PFSK-1 (cell line): ENCODE results near the gene ZNF70.

Experiments
- FOXP2 ChIP-seq: optimal IDR thresholded peaks from 2 replicates; pipeline ENCODE3; 2011; ENCODE audit warnings: borderline replicate concordance, control low read depth, inconsistent platforms; ENCODE audit not compliant: insufficient read depth; ENCODE audit errors: extremely low read length, extremely low read depth
- POLR2AphosphoS5 ChIP-seq: IDR thresholded peaks from 2 replicates; pipeline ENCODE4 v1.6.1; 2012; ENCODE audit warnings: low read depth, mild to moderate bottlenecking, control low read depth, low read length, moderate library complexity
- SIN3A ChIP-seq: IDR thresholded peaks from 2 replicates; pipeline ENCODE4 v1.6.1; 2012; ENCODE audit warnings: mild to moderate bottlenecking, low read length, moderate library complexity, borderline replicate concordance; ENCODE audit not compliant: insufficient read depth
- TAF1 ChIP-seq: IDR thresholded peaks from 2 replicates; pipeline ENCODE4 v1.6.1; 2012; ENCODE audit warnings: low read length, control low read depth, borderline replicate concordance; ENCODE audit not compliant: insufficient read depth
- TF ChIP-seq, protein P1 (sequence below), 2 experiments: IDR thresholded peaks; 2 replicates each; pipeline versions ENCODE4 v1.6.1 to v1.8.0; 2011 to 2012; ENCODE audit warnings: low read depth in 2 of 2, low read length in 2 of 2, control low read depth in 1 of 2, inconsistent platforms in 1 of 2, mild to moderate bottlenecking in 1 of 2, moderate library complexity in 1 of 2; ENCODE audit not compliant: insufficient read depth in 1 of 2

The ZNF70 gene

DNA sequence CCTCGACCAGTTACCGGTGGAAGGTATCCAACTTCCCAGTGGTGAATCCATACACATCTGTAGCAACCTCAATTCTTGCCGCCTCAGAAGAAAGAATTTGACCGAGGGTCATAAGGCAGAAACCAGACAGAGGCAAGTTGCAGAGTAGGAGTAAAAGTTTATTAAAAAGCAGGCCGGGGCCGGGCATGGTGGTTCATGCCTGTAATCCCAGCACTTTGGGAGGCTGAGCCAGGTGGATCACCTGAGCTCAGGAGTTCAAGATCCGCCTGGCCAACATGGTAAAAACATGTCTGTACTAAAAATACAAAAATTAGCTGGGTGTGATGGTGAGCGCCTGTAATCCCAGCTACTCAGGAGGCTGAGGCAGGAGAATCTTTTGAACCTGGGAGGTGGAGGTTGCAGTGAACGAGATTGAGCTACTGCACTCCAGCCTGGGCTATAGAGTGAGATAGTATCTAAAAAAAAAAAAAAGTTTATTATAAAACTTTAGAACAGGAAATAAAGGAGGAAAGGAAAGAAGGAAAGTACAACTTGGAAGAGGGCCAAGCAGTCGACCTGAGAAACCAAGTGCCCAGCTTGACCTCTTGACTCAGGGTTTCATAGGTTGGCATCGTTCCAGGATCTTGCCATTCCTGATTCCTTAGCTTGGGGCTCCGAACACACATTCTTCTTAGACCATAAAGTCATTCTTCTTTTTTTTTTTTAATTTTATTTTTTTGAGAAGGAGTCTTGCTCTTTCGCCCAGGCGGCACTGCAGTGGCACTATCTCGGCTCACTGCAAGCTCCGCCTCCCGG is 32.3 kb downstream of the ZNF70 start:
- TF ChIP-seq SIN3A (no peak), TAF1 (no peak), POLR2AphosphoS5 (no peak), FOXP2 (no peak)
- TF ChIP-seq, protein P1, sequence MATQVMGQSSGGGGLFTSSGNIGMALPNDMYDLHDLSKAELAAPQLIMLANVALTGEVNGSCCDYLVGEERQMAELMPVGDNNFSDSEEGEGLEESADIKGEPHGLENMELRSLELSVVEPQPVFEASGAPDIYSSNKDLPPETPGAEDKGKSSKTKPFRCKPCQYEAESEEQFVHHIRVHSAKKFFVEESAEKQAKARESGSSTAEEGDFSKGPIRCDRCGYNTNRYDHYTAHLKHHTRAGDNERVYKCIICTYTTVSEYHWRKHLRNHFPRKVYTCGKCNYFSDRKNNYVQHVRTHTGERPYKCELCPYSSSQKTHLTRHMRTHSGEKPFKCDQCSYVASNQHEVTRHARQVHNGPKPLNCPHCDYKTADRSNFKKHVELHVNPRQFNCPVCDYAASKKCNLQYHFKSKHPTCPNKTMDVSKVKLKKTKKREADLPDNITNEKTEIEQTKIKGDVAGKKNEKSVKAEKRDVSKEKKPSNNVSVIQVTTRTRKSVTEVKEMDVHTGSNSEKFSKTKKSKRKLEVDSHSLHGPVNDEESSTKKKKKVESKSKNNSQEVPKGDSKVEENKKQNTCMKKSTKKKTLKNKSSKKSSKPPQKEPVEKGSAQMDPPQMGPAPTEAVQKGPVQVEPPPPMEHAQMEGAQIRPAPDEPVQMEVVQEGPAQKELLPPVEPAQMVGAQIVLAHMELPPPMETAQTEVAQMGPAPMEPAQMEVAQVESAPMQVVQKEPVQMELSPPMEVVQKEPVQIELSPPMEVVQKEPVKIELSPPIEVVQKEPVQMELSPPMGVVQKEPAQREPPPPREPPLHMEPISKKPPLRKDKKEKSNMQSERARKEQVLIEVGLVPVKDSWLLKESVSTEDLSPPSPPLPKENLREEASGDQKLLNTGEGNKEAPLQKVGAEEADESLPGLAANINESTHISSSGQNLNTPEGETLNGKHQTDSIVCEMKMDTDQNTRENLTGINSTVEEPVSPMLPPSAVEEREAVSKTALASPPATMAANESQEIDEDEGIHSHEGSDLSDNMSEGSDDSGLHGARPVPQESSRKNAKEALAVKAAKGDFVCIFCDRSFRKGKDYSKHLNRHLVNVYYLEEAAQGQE (IDR thresholded peaks at IDR 0.05; ENCODE audit: insufficient read depth in 1 of 2, low read depth in 2 of 2, low read length in 2 of 2) = no peak

DNA sequence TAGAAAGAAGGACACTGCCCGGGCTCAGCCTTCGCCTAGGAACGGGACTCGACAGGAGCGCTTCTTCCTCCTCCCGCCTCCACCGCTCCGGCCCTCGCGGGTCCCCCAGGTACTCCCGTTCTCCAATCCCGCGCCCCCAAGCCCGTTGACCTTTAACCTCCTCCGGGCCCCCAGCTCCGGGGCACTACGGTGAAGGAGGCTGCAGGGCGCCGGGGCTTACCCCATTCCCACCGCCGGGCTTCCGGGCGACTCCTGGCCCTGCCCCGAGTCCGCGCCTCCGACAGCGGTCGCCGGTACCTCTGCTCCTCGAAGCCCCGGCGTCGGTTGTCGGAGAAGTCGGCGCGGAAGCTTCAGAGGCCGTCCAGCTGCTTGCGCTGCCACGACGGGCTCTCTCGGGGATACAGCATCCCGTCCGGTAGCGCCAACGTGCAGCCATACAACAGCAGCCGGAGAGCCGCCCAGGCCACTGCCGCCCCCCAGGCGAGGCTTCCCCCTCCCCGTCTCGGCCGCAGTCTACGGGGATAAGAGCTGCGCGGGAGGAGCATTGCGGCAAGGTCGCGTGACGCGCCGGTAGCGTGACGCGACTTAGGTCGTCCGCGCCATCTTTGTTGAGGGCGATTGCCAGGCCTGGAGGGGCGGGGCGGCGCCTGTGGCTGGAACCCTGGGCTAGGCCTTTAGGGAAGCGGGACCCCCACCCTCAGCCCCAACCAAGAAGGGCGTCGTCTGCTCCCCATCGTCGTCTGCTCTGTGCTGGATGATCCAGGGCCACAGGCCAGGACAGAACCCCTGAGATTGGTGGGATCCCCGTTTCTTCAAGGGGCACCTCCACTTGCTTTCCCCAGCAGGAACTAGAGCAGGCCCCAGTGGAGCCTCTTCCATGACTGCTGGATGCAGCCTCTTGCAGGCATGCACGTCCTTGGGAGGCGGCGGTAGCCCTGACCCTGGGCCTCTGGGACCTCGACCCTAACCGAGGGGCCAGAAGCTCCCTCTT is 33.8 kb downstream of the ZNF70 start:
- peak; percentile 90 for TF ChIP-seq POLR2AphosphoS5
- peak; percentile 90 for TF ChIP-seq FOXP2
- 0 out of 2 replicates have a peak, but pooled peaks have one; percentile 59 for TF ChIP-seq TAF1
- TF ChIP-seq, protein P1 (IDR thresholded peaks at IDR 0.05; ENCODE audit: insufficient read depth in 1 of 2, low read depth in 2 of 2, low read length in 2 of 2) = no peak
- TF ChIP-seq SIN3A = no peak

DNA sequence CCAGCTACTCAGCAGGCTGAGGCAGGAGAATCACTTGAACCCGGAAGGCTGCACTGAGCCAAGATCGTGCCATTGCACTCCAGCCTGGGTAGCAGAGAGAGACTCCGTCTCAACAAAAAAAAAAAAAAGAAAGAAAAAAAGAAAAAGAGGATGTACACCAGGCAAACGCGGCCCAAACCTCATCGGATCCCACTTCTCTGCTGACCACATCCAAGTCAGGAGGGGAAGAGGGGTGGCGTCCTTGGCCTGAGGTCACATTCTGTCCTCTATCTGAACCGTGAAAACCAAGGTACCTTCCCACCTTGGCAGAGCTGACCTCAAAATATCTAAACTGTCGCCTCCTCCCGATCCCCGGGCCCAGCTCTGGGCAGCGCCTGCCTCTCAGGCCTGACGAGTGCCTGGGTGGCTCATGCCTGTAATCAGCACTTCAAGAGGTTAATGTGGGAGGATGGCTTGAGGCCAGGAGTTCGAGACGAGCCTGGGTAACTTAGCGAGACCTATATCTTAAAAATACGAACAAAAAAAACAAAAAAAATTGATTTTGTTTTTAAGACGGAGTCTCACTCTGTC is 35.0 kb downstream of the ZNF70 start:
- TF ChIP-seq SIN3A (no peak), FOXP2 (no peak), TAF1 (no peak), POLR2AphosphoS5 (no peak)
- TF ChIP-seq, protein P1 (IDR thresholded peaks at IDR 0.05; ENCODE audit: insufficient read depth in 1 of 2, low read depth in 2 of 2, low read length in 2 of 2) = no peak

DNA sequence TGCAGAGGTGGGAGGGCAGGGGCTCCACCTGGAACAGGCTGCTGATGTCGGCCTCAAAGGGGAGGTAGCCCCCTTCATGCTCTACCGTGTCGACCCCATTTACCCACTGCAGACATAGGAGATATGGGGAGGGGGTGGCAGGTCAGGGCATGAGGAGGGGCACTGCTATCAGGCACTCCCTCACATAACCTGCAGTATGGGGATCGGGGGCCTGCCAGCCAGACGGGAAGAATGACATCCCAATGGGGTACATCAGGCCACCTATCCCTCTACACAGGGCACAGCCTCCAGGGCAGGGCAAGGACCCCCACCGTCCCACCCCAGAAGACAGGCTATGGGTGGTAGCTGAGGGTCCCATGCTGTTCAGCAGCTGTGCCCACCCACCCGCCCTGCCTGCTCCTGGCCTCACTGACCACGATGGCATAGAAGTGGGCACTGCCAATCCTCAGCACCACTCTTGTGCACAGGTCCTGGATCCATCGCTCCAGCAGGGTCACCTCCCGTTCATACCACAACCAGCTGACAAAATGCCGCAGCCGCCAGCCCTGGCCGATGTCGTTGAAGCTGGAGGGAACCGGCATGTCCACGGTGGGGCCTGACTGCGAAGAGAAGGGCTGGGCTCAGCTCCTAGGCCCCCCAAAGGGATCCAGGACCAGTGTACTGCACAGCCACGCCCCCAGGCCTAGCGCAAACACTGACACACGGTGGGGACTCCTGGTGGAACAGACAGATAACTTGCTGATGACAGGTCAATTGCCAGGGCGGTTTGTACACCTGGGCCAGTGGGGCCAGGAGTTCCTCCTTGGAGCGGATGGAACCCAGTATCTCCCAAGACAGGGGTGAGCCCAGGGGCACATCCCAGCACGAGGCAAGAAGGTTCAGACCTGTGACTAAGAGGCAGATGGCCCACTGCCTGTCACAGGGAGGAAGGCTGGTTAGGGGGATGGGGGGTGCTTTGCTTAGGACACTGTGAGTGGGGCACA is 36.0 kb downstream of the ZNF70 start:
- no peak for TF ChIP-seq FOXP2
- TF ChIP-seq, protein P1 (IDR thresholded peaks at IDR 0.05; ENCODE audit: insufficient read depth in 1 of 2, low read depth in 2 of 2, low read length in 2 of 2) = no peak
- no peak for TF ChIP-seq TAF1
- TF ChIP-seq POLR2AphosphoS5 = no peak
- TF ChIP-seq SIN3A = no peak
